ENCODE data around the gene SMC1B.
"Not testable (repeated sequence)": the region's sequence is repeated elsewhere in the genome, so short reads cannot be mapped to it uniquely, and the experiment has no call there.

- not testable (repeated sequence) for TF ChIP-seq CTCF, POLR2A (IDR thresholded peaks at IDR 0.05)
Observed at GRCh38 chr22:45436871-45437517, 23.6 kb upstream of the SMC1B start.

Data from breast epithelium (tissue), 3 donors.